ENCODE data around the gene NEK5. TPM values are rescaled to one million over a fixed set of nuclear protein-coding genes. Genes with fewer than 3 reads are reported as not detected.
"Not testable (repeated sequence)": the region's sequence is repeated elsewhere in the genome, so short reads cannot be mapped to it uniquely, and the experiment has no call there.

Gene NEK5
- total RNA-seq, 1 experiment from 2014 or later: 0.20 TPM

GRCh38 chr13:52043675-52044074 is 85.2 kb downstream of the NEK5 start:
- DNase-seq: no peak
- peaks cover 3% of the 10 kb centered on the region; the same call in 1 of the 2 replicates for H3K9me3 ChIP-seq
- no peaks in the 10 kb centered on the region for H3K27me3 ChIP-seq
- no peak overlapping the region for H3K4me3 ChIP-seq
- H3K36me3 ChIP-seq: no peaks in the 10 kb centered on the region

GRCh38 chr13:52036037-52036436 is 92.8 kb downstream of the NEK5 start:
- Histone ChIP-seq H3K27me3 (no peaks in the 10 kb centered on the region), H3K36me3 (no peaks in the 10 kb centered on the region), H3K9me3 (no peaks in the 10 kb centered on the region), H3K4me3 (no peak overlapping the region)
- DNase-seq: no peak

GRCh38 chr13:52034616-52035226 is 94.2 kb downstream of the NEK5 start:
- H3K4me3 ChIP-seq: no peak overlapping the region
- H3K9me3 ChIP-seq: no peaks in the 10 kb centered on the region
- H3K27me3 ChIP-seq: no peaks in the 10 kb centered on the region
- no peak for DNase-seq
- no peaks in the 10 kb centered on the region for H3K36me3 ChIP-seq

GRCh38 chr13:52033039-52033438 is 95.8 kb downstream of the NEK5 start:
- Histone ChIP-seq H3K36me3 (peaks cover 3% of the 10 kb centered on the region; the same call in 1 of the 2 replicates), H3K4me3 (no peak overlapping the region), H3K27me3 (no peaks in the 10 kb centered on the region), H3K9me3 (no peaks in the 10 kb centered on the region)
- DNase-seq: no peak

- H3K36me3 ChIP-seq: peaks cover 10% of the 10 kb centered on the region
- H3K4me3 ChIP-seq, H3K9me3 ChIP-seq, H3K27me3 ChIP-seq, DNase-seq: not testable (repeated sequence)
Measured at GRCh38 chr13:52030401-52030800, 98.5 kb downstream of the NEK5 start.

GRCh38 chr13:52029569-52029968 is 99.3 kb downstream of the NEK5 start:
- H3K4me3 ChIP-seq: no peak overlapping the region
- DNase-seq: no peak
- H3K36me3 ChIP-seq: peaks cover 17% of the 10 kb centered on the region
- no peaks in the 10 kb centered on the region for H3K9me3 ChIP-seq
- no peaks in the 10 kb centered on the region for H3K27me3 ChIP-seq

- no peak for DNase-seq
- no peaks in the 10 kb centered on the region for H3K27me3 ChIP-seq
- H3K9me3 ChIP-seq: no peaks in the 10 kb centered on the region
- H3K4me3 ChIP-seq: no peak overlapping the region
- H3K36me3 ChIP-seq: peaks cover 24% of the 10 kb centered on the region
Measured at GRCh38 chr13:52027832-52028231, 101.0 kb downstream of the NEK5 start.

- H3K9me3 ChIP-seq: no peaks in the 10 kb centered on the region
- H3K27me3 ChIP-seq: no peaks in the 10 kb centered on the region
- H3K4me3 ChIP-seq: no peak overlapping the region
- H3K36me3 ChIP-seq: peaks cover 27% of the 10 kb centered on the region
- no peak for DNase-seq
Measured at GRCh38 chr13:52026246-52026626, 102.6 kb downstream of the NEK5 start.

- Histone ChIP-seq H3K27me3 (no peaks in the 10 kb centered on the region), H3K36me3 (peaks cover 27% of the 10 kb centered on the region)
- no peak for DNase-seq
Measured at GRCh38 chr13:52025475-52026245, 103.2 kb downstream of the NEK5 start.

GRCh38 chr13:52024481-52024880 is 104.4 kb downstream of the NEK5 start, which contains the start of gene UTP14C:
Gene UTP14C (plus strand): TSS chr13:52024691. CDS start chr13:52028805, 4,114 bp downstream.
- Histone ChIP-seq H3K4me3 (no peak within 1 kb of the TSS), H3K36me3 (peaks cover 35% of the 10 kb centered on the region), H3K9me3 (no peaks in the 10 kb centered on the region), H3K27me3 (no peaks in the 10 kb centered on the region)
- no peak for DNase-seq

More at GRCh38 chr13:52025475-52026245, 103.2 kb downstream of the NEK5 start:
- Histone ChIP-seq H3K9me3 (no peaks in the 10 kb centered on the region), H3K4me3 (no peak overlapping the region)

GRCh38 chr13:52022356-52022755 is 106.5 kb downstream of the NEK5 start:
- peaks cover 41% of the 10 kb centered on the region for H3K36me3 ChIP-seq
- no peak overlapping the region for H3K4me3 ChIP-seq
- no peaks in the 10 kb centered on the region for H3K9me3 ChIP-seq
- no peak for DNase-seq
- no peaks in the 10 kb centered on the region for H3K27me3 ChIP-seq

- no peaks in the 10 kb centered on the region for H3K27me3 ChIP-seq
- DNase-seq: no peak
- H3K9me3 ChIP-seq: no peaks in the 10 kb centered on the region
- H3K36me3 ChIP-seq: peaks cover 35% of the 10 kb centered on the region
- no peak overlapping the region for H3K4me3 ChIP-seq
Measured at GRCh38 chr13:52020191-52020590, 108.7 kb downstream of the NEK5 start.

GRCh38 chr13:52016296-52016695 is 112.6 kb downstream of the NEK5 start:
- Histone ChIP-seq H3K9me3 (no peaks in the 10 kb centered on the region), H3K36me3 (peaks cover 20% of the 10 kb centered on the region), H3K4me3 (no peak overlapping the region), H3K27me3 (peaks cover 2% of the 10 kb centered on the region; the same call in 1 of the 2 replicates)
- no peak for DNase-seq

GRCh38 chr13:52012512-52012836 is 116.4 kb downstream of the NEK5 start:
- peaks cover 3% of the 10 kb centered on the region for H3K36me3 ChIP-seq
- no peak for DNase-seq
- H3K27me3 ChIP-seq: peaks cover 11% of the 10 kb centered on the region
- H3K4me3 ChIP-seq: peak overlapping the region; percentile 77
- no peaks in the 10 kb centered on the region for H3K9me3 ChIP-seq

- H3K9me3 ChIP-seq: no peaks in the 10 kb centered on the region
- peaks cover 11% of the 10 kb centered on the region for H3K27me3 ChIP-seq
- H3K36me3 ChIP-seq: no peaks in the 10 kb centered on the region; the same call in none of the 2 replicates
- DNase-seq: peak; percentile 96
- peak within 1 kb of the TSS; percentile 77 for H3K4me3 ChIP-seq
Measured at GRCh38 chr13:52011632-52012511, 117.0 kb downstream of the NEK5 start, which contains the start of gene ALG11. Gene ALG11 (plus strand): TSS chr13:52012398. CDS start chr13:52012419, 21 bp downstream.

- Histone ChIP-seq H3K36me3 (no peaks in the 10 kb centered on the region; the same call in 1 of the 2 replicates), H3K9me3 (no peaks in the 10 kb centered on the region), H3K27me3 (peaks cover 11% of the 10 kb centered on the region), H3K4me3 (peak within 1 kb of the TSS; percentile 77)
- peak; percentile 9 for DNase-seq
Measured at GRCh38 chr13:52010890-52011631, 117.8 kb downstream of the NEK5 start, which contains the start of gene ATP7B. Gene ATP7B (minus strand): TSS chr13:52011450. CDS start chr13:52011337, 113 bp downstream.
